Cardiac septum (tissue), 1 donor: ENCODE results near the gene EIF3F. TPM values are rescaled to one million over a fixed set of nuclear protein-coding genes. Genes with fewer than 3 reads are reported as not detected.

Source experiments
- DNase-seq: peaks from one replicate; pipeline ENCODE4 v3.0.0-alpha.2; 2020; ENCODE audit warnings: low spot score
- intact Hi-C: fragments of 100-400 bp; cut with DNase I; formaldehyde crosslinking; loops from one replicate; pipeline ENCODE4 v1.14.0; 2022
- total RNA-seq: library from RNA; stranded (reverse); fragmentation: NEBNext Ultra II Directional; extraction: Animal tissue kit (Norgen Biotek cat#: 25700); gene quantifications from one replicate; pipeline ENCODE4 v1.2.1, GENCODE V29; 2021
- donor health status: DM: no; HTN: no; CAD: no.

Gene EIF3F
- total RNA-seq, 1 donor from 2014 or later, result 123 TPM

DNA sequence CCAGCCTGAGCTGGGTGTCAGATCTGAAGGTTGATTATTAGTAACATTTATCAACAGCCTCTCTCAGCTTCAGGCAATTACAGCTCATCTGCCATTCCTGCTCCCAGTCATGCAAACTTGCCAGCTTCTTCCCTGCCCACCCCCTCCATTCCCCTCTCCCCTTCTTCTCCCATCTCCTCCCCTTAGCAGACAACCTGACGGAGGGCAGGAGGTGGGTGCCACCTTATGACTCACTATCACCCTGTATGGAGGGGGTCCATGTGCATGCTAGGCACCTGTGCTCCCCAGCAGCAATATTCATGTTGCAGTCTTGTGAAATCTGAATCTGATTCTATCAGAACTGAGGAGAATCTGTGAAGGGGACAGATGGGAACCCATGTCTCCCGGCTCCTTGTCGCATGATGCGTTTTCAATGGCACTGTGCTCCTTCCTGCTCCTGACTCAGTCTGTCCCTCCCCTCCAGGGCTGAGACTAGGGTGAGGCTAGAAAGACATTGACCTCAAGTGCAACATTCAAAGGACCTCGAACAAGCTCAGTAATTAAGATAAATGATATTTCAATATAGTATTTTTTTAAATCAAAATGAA is 47.6 kb downstream of the EIF3F start:
- intact Hi-C loops, result no loop called here
- peak; percentile 59 for DNase-seq

DNA sequence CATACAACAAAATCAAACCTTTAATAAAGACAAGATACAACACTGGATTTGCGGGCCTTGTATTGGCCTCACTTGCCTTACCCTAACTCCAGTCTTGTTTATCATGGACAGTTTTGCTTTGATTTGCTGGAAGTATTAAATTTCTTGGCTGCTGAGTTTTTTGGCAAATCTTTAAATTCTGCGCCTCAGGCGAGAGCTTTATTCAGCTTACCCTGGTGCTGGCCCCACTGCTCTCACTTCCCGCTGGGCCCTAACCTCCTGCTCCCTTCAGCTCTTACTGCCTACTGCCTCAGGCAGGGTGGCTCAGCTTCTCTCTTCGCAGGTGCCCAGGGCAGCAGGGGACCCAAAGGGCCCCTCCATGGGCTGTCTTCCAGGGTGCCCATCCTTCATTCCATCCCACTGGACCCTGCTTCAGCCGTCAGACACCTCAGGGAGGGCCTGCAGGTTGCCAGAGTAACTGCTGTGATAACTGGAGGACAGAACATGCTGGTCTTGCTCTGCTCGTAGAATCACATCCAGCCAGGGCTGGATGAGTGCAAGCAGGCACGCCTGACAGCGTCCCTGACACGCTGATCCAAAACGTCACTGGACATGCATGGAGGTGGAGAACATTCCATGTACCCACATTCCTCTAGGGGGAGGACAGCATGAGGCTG is 48.2 kb downstream of the EIF3F start:
- peak; percentile 75 for DNase-seq
- intact Hi-C loops, result no loop called here

DNA sequence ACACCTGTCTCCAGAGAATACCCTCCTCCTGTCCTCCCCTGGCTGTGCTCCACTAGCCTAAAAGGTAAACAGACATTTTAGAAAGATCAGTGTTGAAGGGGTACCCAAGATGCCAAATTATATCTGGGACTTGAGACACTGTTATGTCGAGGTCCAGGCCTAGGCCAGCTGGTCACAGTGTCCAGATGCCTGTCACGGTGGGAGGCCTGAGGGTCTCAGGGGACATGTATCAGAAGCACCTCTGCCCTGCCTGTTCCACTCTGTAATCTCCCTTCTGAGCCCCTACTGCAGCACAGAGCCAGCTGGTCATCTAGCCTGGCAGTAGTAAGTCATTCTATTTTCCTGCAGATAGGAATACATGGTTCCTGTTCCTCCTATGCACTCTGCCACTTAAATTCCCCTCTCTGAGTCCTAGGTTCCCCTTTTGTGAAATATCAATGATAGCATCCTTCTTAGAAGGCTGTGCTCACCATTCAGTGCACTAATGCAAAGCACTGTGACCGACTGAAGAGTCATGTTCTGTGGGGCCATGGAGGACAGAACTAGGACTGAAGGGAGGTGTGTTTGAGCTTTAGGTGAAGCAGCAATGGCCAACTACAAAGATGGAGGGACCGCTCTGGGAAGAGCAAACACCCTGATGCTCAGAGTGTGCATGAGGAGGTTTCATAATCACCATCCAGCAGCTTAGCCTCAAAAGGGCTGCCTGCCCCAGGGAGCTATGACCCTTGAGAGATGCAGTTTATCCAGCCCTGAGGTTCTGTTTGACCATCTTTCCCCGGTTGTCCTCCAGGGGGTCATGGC is 49.1 kb downstream of the EIF3F start:
- DNase-seq, result peak; percentile 50
- intact Hi-C loops, result no loop called here

DNA sequence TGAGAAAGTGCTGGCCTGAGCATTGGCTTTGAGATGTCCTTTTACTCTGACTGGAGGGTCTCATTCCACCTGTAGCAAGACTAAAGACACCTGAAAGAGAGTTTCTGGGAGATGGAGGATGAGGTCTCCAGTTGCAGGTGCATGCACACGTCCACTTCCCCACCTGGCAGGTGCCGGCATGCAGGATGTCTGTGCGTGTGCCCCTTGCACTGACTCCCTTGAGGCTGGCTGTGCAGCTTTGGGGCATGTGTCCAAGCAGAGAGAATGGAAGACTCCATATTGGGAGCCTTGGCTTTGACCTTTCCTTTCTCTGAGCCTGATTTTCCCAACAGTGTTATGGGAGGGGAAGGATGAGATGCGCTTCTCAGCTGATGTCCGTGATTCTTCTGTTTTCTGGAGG is 49.8 kb downstream of the EIF3F start:
- intact Hi-C loops, result no loop called here
- DNase-seq, result peak; percentile 72

DNA sequence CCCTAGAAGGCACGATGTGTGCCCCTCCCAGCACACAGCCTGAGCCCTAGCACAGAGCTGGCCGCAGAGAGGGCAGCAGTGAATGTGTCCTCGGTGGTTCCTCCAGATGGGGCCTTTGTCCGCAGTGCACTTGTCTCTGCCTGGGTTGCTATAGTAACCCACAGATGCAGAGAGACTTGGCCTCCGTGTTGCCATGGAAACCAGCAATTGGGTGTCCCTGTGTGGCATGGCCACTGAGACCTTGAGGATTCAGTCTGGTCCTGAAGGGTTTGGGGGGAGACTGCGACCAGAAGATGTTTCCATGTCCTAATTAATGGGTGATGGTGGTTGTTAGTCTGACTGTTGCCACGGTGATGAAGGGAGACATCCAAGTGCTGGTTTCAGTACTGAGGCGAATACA is 51.3 kb downstream of the EIF3F start:
- intact Hi-C loops, result no loop called here
- no peak for DNase-seq

DNA sequence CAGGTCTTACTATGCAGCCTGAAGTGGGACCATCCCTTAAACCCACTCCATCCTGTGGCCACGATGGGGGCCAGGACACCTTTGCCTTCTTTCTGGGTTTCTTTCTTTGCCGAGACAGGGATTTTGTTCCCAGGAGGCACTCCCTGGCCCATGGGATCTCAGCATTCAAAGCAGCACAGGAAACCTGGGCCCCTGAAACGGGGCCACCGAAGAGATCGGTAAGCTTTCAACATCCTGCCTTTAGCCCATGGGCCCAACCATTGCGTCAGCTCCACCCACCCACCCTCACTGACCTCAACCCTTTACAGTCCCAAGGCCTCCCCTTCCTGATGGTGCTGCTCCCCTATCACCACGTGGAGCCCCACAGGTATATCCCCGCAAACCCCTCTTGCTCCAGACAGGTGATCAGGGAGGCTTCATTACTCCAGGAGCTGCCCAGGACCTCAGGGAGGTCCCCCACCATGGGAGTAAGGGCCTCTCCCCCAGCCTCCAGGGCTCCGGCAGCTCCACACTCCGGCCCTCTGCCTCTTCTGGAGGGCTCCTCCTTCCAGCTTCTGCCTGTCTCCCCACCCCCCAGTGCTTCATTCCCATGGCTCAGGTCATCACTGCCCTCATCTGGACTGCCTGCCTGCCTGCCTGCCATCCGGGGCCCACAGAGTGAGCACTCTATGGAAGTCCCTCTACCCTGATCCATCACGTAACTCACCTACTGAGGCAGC is 51.8 kb downstream of the EIF3F start:
- DNase-seq, result no peak
- intact Hi-C loops, result no loop called here

DNA sequence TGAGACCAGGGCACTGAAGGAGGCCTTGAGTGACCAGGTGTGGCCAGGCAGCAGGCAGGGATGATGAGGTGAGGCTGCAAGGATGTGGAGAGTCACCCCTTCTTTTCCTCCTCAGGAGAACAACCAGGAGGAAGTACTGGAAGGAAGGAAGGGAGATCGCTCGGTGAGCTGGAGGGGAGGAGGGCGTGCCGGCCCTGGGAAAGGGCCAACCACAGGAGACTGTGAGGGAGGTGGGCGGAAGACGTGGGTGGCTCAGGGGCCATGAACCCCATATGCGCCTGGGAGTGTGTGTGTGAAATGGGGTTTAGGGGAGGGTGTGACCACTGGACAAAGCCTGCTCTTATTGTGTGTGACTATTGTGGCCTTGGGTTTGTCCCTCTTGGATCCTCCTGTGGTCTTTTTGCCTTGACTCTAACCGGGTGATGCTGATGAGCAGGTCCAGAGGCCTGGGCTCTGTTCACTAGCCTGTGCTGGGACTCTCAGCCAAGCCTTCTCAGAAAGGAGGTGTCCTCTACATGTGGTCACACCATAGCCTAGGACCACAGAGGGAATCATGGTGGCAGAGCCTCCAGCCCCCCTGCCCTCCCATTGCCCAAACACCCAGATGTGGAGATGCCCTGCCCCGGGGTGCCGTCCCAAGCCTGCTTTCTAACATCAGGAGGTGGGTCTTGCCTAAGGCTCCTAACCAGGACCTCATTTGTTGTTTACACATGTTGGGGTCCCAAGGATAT is 52.6 kb downstream of the EIF3F start:
- no peak for DNase-seq

DNA sequence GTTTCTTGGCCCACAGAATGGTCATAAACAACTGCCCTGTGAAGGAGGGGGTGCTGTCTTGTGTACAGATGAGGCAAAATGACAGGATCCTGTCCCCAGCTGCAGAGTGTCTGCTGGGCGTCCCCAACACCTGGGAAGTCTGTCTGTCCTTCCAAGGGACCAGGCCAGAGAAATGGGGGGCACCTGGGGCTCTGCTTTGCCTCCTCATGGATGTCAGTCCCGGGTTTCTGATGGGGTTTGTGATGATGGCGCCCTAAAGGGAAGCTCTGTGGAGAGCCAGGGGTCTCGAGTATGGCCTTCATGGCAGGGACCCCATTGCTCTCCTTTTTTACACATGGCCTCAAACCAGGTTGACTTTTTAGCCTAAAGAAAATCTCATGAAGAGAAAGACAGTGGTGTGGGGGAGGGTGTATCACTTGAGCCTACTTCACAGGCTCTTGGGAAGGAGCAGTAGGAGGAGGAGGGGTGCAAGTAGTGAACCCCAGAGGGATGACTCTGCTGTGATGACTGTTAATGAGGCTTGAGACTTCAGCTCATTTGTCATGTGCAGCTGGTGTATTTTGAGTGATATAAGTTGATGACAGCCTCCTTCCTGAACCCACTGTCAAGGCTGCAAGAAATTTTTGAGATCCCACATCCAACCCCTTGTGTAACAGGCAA is 53.3 kb downstream of the EIF3F start:
- no peak for DNase-seq
- intact Hi-C loops, result no loop called here

More for the DNA sequence above, 52.6 kb downstream of the EIF3F start:
- intact Hi-C loops, result no loop called here

DNA sequence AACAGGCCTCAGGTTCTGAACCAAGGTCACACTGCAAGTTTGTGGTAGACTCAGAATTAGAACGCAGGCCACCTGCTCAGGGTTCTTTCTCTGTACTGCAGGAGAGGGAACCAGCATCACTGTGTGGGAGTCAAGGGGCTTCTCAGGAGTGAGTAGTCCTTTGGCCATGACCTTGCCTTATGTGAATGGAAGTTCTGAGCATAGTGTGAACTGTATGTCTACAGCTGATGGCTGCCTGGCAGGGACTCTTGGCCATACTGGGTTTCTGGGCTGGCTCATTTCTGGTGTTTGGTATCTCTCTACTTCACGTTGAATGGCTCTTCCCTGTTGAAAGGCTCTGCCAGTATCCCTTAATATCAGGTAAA is 53.8 kb downstream of the EIF3F start:
- intact Hi-C loops, result no loop called here
- DNase-seq, result peak; percentile 3

DNA sequence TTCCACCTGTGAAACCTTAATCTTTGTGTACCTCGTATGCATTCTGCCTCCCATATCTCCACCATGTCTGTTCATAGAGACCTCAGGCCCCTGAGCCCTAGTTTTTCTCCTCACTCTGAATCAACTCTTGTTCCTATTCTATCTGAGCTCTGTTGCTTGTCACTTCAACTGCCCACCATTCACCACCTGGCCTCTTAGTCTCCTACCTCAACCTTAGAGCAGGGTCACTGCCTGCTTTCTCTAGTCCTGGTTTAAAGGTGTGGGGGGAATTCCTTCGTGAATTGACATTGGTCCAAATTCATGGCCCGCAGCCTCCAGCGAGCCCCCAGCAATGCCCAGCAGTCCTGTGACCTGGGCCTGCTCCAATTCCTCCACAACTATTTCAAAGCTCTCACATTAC is 54.4 kb downstream of the EIF3F start:
- intact Hi-C loops, result no loop called here
- DNase-seq, result no peak

DNA sequence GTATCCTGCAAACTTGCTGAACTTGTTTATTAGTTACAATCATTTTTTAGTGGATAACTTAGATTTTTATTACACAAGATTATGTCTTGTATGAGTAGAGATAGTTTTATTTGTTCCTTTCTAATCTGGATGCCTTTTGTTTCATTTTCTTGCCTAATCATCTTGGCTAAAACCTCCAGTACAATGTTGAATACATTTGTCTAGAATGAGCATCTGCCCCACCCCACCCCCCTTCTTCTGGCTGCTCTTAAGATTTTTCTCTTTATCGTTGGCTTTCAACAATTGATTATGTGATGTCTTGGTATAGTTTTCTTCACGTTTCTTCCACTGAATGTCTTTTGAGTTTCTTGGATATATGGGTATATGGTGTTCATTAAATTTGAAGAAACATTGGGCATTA is 56.6 kb downstream of the EIF3F start:
- intact Hi-C loops, result no loop called here
- DNase-seq, result no peak

DNA sequence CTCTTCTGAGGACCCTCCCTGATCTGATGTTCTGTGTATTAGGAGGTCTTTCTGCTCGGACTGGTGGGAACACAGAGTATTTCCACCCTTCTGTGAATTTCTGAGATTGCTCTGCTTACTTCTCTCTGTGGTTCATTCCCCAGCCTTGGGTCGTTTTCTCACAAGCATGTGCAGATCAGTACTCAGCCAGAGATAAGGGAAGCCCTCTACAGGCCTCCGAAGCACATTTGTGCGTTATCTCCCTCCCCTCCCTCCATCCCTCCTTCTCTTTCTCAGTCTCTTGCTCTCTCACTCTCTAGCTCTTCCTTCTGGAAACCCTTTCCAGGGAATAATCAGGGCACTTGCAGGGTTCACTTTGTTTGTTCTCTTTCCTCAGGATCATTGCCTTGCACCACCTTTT is 58.7 kb downstream of the EIF3F start:
- intact Hi-C loops, result no loop called here

DNA sequence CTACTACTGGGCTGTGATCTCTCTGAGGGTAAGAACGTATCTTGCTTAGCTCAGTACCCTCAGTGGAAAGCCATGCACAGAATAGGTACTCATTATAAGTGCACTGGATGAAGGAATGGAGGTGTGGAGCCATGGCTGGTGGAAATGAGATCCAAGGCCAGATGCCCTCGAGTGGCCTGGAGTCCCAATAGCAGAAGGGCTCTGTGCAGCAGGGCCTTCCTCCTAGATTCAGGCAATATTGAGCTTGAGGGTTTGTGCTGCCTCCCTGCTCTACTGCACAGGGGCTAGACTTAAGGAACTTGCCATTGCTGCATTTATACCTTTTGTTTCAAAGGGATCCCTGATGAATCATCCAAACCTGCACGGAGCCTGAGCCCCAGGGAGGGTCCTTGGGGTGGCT is 60.2 kb downstream of the EIF3F start:
- intact Hi-C loops, result no loop called here

More for the DNA sequence above, 58.7 kb downstream of the EIF3F start:
- DNase-seq, result no peak

DNA sequence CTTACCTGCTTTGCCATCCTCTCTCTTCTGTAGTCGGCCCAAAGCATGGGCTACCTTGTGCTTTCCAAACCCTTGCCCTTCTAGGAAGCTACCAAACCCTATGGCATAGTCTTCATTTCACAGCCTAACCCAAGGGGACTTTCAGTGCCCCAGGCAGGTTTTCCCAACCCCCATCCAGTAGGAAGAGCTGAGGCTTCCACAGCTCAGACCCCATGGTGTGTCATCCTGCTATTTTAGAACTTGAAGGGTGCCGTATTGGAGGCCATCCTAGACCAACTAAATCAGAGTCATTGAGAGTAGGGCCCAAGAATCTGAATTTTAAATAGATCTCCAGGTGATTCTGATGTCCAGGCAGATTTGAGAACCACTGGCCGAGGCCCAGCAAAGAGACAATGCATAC is 61.9 kb downstream of the EIF3F start:
- intact Hi-C loops, result no loop called here
- DNase-seq, result no peak

More for the DNA sequence above, 60.2 kb downstream of the EIF3F start:
- DNase-seq, result no peak

Other genes starting within 250 kb of the EIF3F start
- not detected for gene OR5P2, start 190.4 kb upstream of the EIF3F start, total RNA-seq
- not detected for gene OR5P3, start 156.5 kb upstream of the EIF3F start, total RNA-seq
- gene OR10A6, start 56.1 kb upstream of the EIF3F start, total RNA-seq, result not detected
- gene OR10A3, start 45.6 kb upstream of the EIF3F start, total RNA-seq, result not detected
- gene NLRP10, start 21.9 kb upstream of the EIF3F start, total RNA-seq, result not detected
- gene TUB, start 93.9 kb downstream of the EIF3F start, total RNA-seq, result 12.2 TPM
- gene RIC3, start 181.7 kb downstream of the EIF3F start, total RNA-seq, result 14.3 TPM